ENCODE data around the gene DYNLRB1. TPM values are rescaled to one million over a fixed set of nuclear protein-coding genes. Genes with fewer than 3 reads are reported as not detected.
A peak's percentile ranks its signal among the peaks of the same experiment; 100 is the strongest.

Gene DYNLRB1
- total RNA-seq, 2 experiments from 2014 or later, result 88.5 to 93.6 TPM

- peaks cover 9% of the 10 kb centered on the region for H3K4me1 Mint-ChIP-seq
- no peaks in the 10 kb centered on the region for H3K27me3 Mint-ChIP-seq
- CTCF ChIA-PET, result interaction anchor here (0.8 to 1.9 kb wide), 7 partner anchors 8 to 368 kb away, joined by 3 to 10 read pairs (median 3); partner anchors contain the start of gene PIGU
- H3K4me3 Mint-ChIP-seq, result peak within 1 kb of the TSS; percentile 78
- H3K9me3 Mint-ChIP-seq (ENCODE audit: low read depth), result no peaks in the 10 kb centered on the region
- H3K27ac Mint-ChIP-seq, result peak within 1 kb of the TSS; percentile 83
- peak; percentile 96 for DNase-seq
- peak; percentile 92 for ATAC-seq
- no peaks in the 10 kb centered on the region for H3K36me3 Mint-ChIP-seq
Observed at GRCh38 chr20:34558320-34559218, 42.3 kb downstream of the DYNLRB1 start, which contains the start of gene MAP1LC3A. MAP1LC3A (plus strand) TSS chr20:34558718; CDS start chr20:34558869, 151 bp downstream.

GRCh38 chr20:34559311-34560140, 43.3 kb downstream of the DYNLRB1 start:
- H3K9me3 Mint-ChIP-seq (ENCODE audit: low read depth), result no peaks in the 10 kb centered on the region
- peak overlapping the region; percentile 36 for H3K27ac Mint-ChIP-seq
- H3K27me3 Mint-ChIP-seq, result no peaks in the 10 kb centered on the region
- peak overlapping the region; percentile 57 for H3K4me3 Mint-ChIP-seq
- H3K4me1 Mint-ChIP-seq, result peaks cover 9% of the 10 kb centered on the region
- CTCF ChIA-PET, result interaction anchor here (0.8 to 1.9 kb wide), 3 partner anchors 148 to 369 kb away, joined by 3 to 7 read pairs (median 3); no protein-coding TSS in a partner anchor
- no peak for ATAC-seq
- no peaks in the 10 kb centered on the region for H3K36me3 Mint-ChIP-seq
- no peak for DNase-seq

- Mint-ChIP-seq H3K36me3 (no peaks in the 10 kb centered on the region), H3K9me3 (ENCODE audit: low read depth) (no peaks in the 10 kb centered on the region), H3K27ac (no peak overlapping the region), H3K4me3 (no peak overlapping the region), H3K4me1 (peaks cover 9% of the 10 kb centered on the region), H3K27me3 (no peaks in the 10 kb centered on the region)
- no peak for DNase-seq
- CTCF ChIA-PET, result no interaction called here
- no peak for ATAC-seq
Observed at GRCh38 chr20:34560141-34560523, 43.9 kb downstream of the DYNLRB1 start.

GRCh38 chr20:34560614-34561013, 44.4 kb downstream of the DYNLRB1 start:
- H3K27me3 Mint-ChIP-seq, result no peaks in the 10 kb centered on the region
- CTCF ChIA-PET, result no interaction called here
- H3K36me3 Mint-ChIP-seq, result no peaks in the 10 kb centered on the region
- H3K4me3 Mint-ChIP-seq, result no peak overlapping the region
- peaks cover 9% of the 10 kb centered on the region for H3K4me1 Mint-ChIP-seq
- no peak overlapping the region for H3K27ac Mint-ChIP-seq
- H3K9me3 Mint-ChIP-seq (ENCODE audit: low read depth), result no peaks in the 10 kb centered on the region
- no peak for ATAC-seq
- no peak for DNase-seq

- DNase-seq, result no peak
- H3K27ac Mint-ChIP-seq, result no peak overlapping the region
- peaks cover 9% of the 10 kb centered on the region for H3K4me1 Mint-ChIP-seq
- no peaks in the 10 kb centered on the region for H3K36me3 Mint-ChIP-seq
- H3K9me3 Mint-ChIP-seq (ENCODE audit: low read depth), result no peaks in the 10 kb centered on the region
- no peaks in the 10 kb centered on the region for H3K27me3 Mint-ChIP-seq
- no peak for ATAC-seq
- H3K4me3 Mint-ChIP-seq, result no peak overlapping the region
- CTCF ChIA-PET, result interaction anchor here (0.9 to 2.0 kb wide), 5 partner anchors 9 to 626 kb away, joined by 3 to 8 read pairs (median 6); no protein-coding TSS in a partner anchor
Observed at GRCh38 chr20:34561661-34562060, 45.4 kb downstream of the DYNLRB1 start.

- DNase-seq (no peak), ATAC-seq (no peak)
- Mint-ChIP-seq H3K27ac (no peak overlapping the region), H3K27me3 (no peaks in the 10 kb centered on the region), H3K36me3 (no peaks in the 10 kb centered on the region), H3K4me1 (peaks cover 5% of the 10 kb centered on the region), H3K4me3 (no peak overlapping the region), H3K9me3 (ENCODE audit: low read depth) (no peaks in the 10 kb centered on the region)
- CTCF ChIA-PET, result interaction anchor here (0.8 to 2.0 kb wide), 8 partner anchors 8 to 249 kb away, joined by 3 to 8 read pairs (median 4); partner anchors contain the start of gene PIGU
Observed at GRCh38 chr20:34562641-34563040, 46.4 kb downstream of the DYNLRB1 start.

GRCh38 chr20:34564833-34565232, 48.6 kb downstream of the DYNLRB1 start:
- CTCF ChIA-PET, result no interaction called here
- H3K36me3 Mint-ChIP-seq, result no peaks in the 10 kb centered on the region
- ATAC-seq, result no peak
- no peaks in the 10 kb centered on the region for H3K9me3 Mint-ChIP-seq (ENCODE audit: low read depth)
- no peak overlapping the region for H3K27ac Mint-ChIP-seq
- no peaks in the 10 kb centered on the region for H3K4me1 Mint-ChIP-seq
- H3K27me3 Mint-ChIP-seq, result no peaks in the 10 kb centered on the region
- H3K4me3 Mint-ChIP-seq, result no peak overlapping the region
- no peak for DNase-seq

- CTCF ChIA-PET, result interaction anchor here (1.3 to 1.5 kb wide), 2 partner anchors 9 to 29 kb away, joined by 3 to 4 read pairs; partner anchors contain the start of gene MAP1LC3A
- DNase-seq (no peak), ATAC-seq (no peak)
- H3K36me3 Mint-ChIP-seq, result no peaks in the 10 kb centered on the region
- no peaks in the 10 kb centered on the region for H3K27me3 Mint-ChIP-seq
- peaks cover 10% of the 10 kb centered on the region for H3K4me1 Mint-ChIP-seq
- H3K27ac Mint-ChIP-seq, result no peak overlapping the region
- no peaks in the 10 kb centered on the region for H3K9me3 Mint-ChIP-seq (ENCODE audit: low read depth)
- H3K4me3 Mint-ChIP-seq, result no peak overlapping the region
Observed at GRCh38 chr20:34566978-34567891, 51.0 kb downstream of the DYNLRB1 start.

- H3K27me3 Mint-ChIP-seq, result no peaks in the 10 kb centered on the region
- H3K27ac Mint-ChIP-seq, result no peak overlapping the region
- DNase-seq (no peak), ATAC-seq (no peak)
- no peaks in the 10 kb centered on the region for H3K36me3 Mint-ChIP-seq
- no peaks in the 10 kb centered on the region for H3K9me3 Mint-ChIP-seq (ENCODE audit: low read depth)
- CTCF ChIA-PET, result interaction anchor here (1.5 kb wide), 1 partner anchor 30 kb away, joined by 4 read pairs; no protein-coding TSS in a partner anchor
- H3K4me1 Mint-ChIP-seq, result peaks cover 10% of the 10 kb centered on the region
- no peak overlapping the region for H3K4me3 Mint-ChIP-seq
Observed at GRCh38 chr20:34567892-34568865, 52.0 kb downstream of the DYNLRB1 start.

GRCh38 chr20:34569598-34569997, 53.4 kb downstream of the DYNLRB1 start:
- DNase-seq, result no peak
- H3K36me3 Mint-ChIP-seq, result no peaks in the 10 kb centered on the region
- CTCF ChIA-PET, result interaction anchor here (1.0 kb wide), 1 partner anchor 257 kb away, joined by 3 read pairs; no protein-coding TSS in a partner anchor
- no peak overlapping the region for H3K4me3 Mint-ChIP-seq
- H3K9me3 Mint-ChIP-seq (ENCODE audit: low read depth), result no peaks in the 10 kb centered on the region
- no peak overlapping the region for H3K27ac Mint-ChIP-seq
- H3K27me3 Mint-ChIP-seq, result no peaks in the 10 kb centered on the region
- ATAC-seq, result no peak
- H3K4me1 Mint-ChIP-seq, result peaks cover 10% of the 10 kb centered on the region

- no peak for ATAC-seq
- Mint-ChIP-seq H3K9me3 (ENCODE audit: low read depth) (no peaks in the 10 kb centered on the region), H3K4me1 (peaks cover 10% of the 10 kb centered on the region), H3K4me3 (no peak overlapping the region), H3K27ac (peak overlapping the region; percentile 29), H3K36me3 (no peaks in the 10 kb centered on the region), H3K27me3 (no peaks in the 10 kb centered on the region)
- DNase-seq, result no peak
- CTCF ChIA-PET, result interaction anchor here (1.0 to 1.7 kb wide), 4 partner anchors 9 to 258 kb away, joined by 3 to 6 read pairs (median 4); no protein-coding TSS in a partner anchor
Observed at GRCh38 chr20:34570859-34571306, 54.7 kb downstream of the DYNLRB1 start.

Data from activated CD8-positive, alpha-beta memory T cell treated with anti-CD3 and anti-CD28 coated beads, Interleukin-2, amount 10 ng/mL, durations not matched to agents 7 days and 5 days (primary cell).